ENCODE data around the gene SAP30BP.

DNA sequence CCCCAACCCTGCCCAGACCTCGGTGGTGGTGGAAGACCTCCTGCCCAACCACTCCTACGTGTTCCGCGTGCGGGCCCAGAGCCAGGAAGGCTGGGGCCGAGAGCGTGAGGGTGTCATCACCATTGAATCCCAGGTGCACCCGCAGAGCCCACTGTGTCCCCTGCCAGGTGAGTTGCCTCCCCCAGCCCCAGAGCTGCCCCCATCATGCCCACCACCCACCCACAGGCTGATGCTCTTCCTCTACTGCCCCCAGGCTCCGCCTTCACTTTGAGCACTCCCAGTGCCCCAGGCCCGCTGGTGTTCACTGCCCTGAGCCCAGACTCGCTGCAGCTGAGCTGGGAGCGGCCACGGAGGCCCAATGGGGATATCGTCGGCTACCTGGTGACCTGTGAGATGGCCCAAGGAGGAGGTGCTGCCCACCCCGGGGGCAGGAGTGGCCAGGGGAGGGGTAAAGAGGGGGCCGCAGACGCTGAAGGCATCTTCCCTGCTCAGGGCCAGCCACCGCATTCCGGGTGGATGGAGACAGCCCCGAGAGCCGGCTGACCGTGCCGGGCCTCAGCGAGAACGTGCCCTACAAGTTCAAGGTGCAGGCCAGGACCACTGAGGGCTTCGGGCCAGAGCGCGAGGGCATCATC is 89.4 kb downstream of the SAP30BP start:
- TF ChIP-seq, protein P1, sequence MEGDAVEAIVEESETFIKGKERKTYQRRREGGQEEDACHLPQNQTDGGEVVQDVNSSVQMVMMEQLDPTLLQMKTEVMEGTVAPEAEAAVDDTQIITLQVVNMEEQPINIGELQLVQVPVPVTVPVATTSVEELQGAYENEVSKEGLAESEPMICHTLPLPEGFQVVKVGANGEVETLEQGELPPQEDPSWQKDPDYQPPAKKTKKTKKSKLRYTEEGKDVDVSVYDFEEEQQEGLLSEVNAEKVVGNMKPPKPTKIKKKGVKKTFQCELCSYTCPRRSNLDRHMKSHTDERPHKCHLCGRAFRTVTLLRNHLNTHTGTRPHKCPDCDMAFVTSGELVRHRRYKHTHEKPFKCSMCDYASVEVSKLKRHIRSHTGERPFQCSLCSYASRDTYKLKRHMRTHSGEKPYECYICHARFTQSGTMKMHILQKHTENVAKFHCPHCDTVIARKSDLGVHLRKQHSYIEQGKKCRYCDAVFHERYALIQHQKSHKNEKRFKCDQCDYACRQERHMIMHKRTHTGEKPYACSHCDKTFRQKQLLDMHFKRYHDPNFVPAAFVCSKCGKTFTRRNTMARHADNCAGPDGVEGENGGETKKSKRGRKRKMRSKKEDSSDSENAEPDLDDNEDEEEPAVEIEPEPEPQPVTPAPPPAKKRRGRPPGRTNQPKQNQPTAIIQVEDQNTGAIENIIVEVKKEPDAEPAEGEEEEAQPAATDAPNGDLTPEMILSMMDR (IDR thresholded peaks at IDR 0.05; ENCODE audit: insufficient read depth, low read length, poor library complexity, severe bottlenecking): no peak
- no peak for TF ChIP-seq EZH2phosphoT487 (conservative IDR thresholded peaks at IDR 0.05; ENCODE audit: low read length)

Data from SU-DHL-6 (cell line).